GM21515 (cell line): Measurements from ENCODE around the gene KIF26B.

Experiments
- ATAC-seq: cut with Tn5 transposase; IDR thresholded peaks from one replicate; pipeline ENCODE4 v1.9.1; 2021; ENCODE audit not compliant: unreplicated experiment

KIF26B gene

GRCh38 chr1:245484176-245484575, 329.4 kb downstream of the KIF26B start:
- ATAC-seq, result no peak

- no peak for ATAC-seq
Measured at GRCh38 chr1:245485996-245486395, 331.2 kb downstream of the KIF26B start.

- ATAC-seq, result no peak
Measured at GRCh38 chr1:245486775-245487470, 332.1 kb downstream of the KIF26B start.

GRCh38 chr1:245488346-245489129, 333.8 kb downstream of the KIF26B start:
- no peak for ATAC-seq

GRCh38 chr1:245489838-245490237, 335.1 kb downstream of the KIF26B start:
- no peak for ATAC-seq

GRCh38 chr1:245493029-245493428, 338.2 kb downstream of the KIF26B start:
- no peak for ATAC-seq

- ATAC-seq, result no peak
Measured at GRCh38 chr1:245495681-245496080, 340.9 kb downstream of the KIF26B start.

GRCh38 chr1:245500546-245500945, 345.8 kb downstream of the KIF26B start:
- ATAC-seq, result no peak

- no peak for ATAC-seq
Measured at GRCh38 chr1:245501633-245502032, 346.8 kb downstream of the KIF26B start.

GRCh38 chr1:245503548-245503947, 348.8 kb downstream of the KIF26B start:
- ATAC-seq, result no peak

GRCh38 chr1:245510144-245510543, 355.4 kb downstream of the KIF26B start:
- ATAC-seq, result no peak

GRCh38 chr1:245512181-245512888, 357.6 kb downstream of the KIF26B start:
- ATAC-seq, result no peak

GRCh38 chr1:245512980-245513578, 358.3 kb downstream of the KIF26B start:
- ATAC-seq, result no peak

- no peak for ATAC-seq
Measured at GRCh38 chr1:245516284-245516759, 361.5 kb downstream of the KIF26B start.

GRCh38 chr1:245520611-245521010, 365.8 kb downstream of the KIF26B start:
- no peak for ATAC-seq

- ATAC-seq, result no peak
Measured at GRCh38 chr1:245526141-245526540, 371.4 kb downstream of the KIF26B start.

GRCh38 chr1:245528258-245528635, 373.5 kb downstream of the KIF26B start:
- no peak for ATAC-seq

GRCh38 chr1:245530937-245531336, 376.2 kb downstream of the KIF26B start:
- ATAC-seq, result no peak

- ATAC-seq, result no peak
Measured at GRCh38 chr1:245537992-245538391, 383.2 kb downstream of the KIF26B start.

GRCh38 chr1:245538671-245539070, 383.9 kb downstream of the KIF26B start:
- no peak for ATAC-seq

GRCh38 chr1:245541369-245541768, 386.6 kb downstream of the KIF26B start:
- ATAC-seq, result no peak
